CD4-positive, alpha-beta memory T cell (primary cell): ENCODE results near the gene SUCLG2. TPM values are rescaled to one million over a fixed set of nuclear protein-coding genes. Genes with fewer than 3 reads are reported as not detected.

Source experiments
- CTCF ChIA-PET: fragments of 350-600 bp; sonication (Branson Sonifier 250); formaldehyde crosslinking; loops from one replicate; lab custom pipeline; 2021; ENCODE audit warnings: inconsistent platforms; ENCODE audit not compliant: partially characterized antibody; lab: Charles Lee
- POLR2A ChIA-PET: fragments of 350-600 bp; sonication (Branson Sonifier 250); formaldehyde crosslinking; loops from one replicate; lab custom pipeline; 2021; ENCODE audit not compliant: partially characterized antibody; lab: Charles Lee
- DNase-seq, 5 donors: peaks; one replicate each; pipeline versions ENCODE4 v3.0.0 to v3.0.0-alpha.2; 2020 to 2022; ENCODE audit warnings: mixed read lengths in 1 of 5
- H3K27ac ChIP-seq: one replicate; pipeline ENCODE4 v1.7.0; 2013; ENCODE audit warnings: low read depth, low read length
- H3K27me3 ChIP-seq: 2 replicates; pipeline ENCODE4 v1.7.0; 2013; ENCODE audit warnings: mild to moderate bottlenecking, low read length, moderate library complexity; ENCODE audit not compliant: insufficient read depth
- H3K36me3 ChIP-seq: 2 replicates; pipeline ENCODE4 v1.7.0; 2013; ENCODE audit warnings: mild to moderate bottlenecking, low read length, moderate library complexity; ENCODE audit not compliant: insufficient read depth
- H3K4me1 ChIP-seq: 2 replicates; pipeline ENCODE4 v1.7.0; 2013; ENCODE audit warnings: mild to moderate bottlenecking, low read length, moderate library complexity; ENCODE audit not compliant: insufficient read depth
- H3K4me3 ChIP-seq, 2 donors: one replicate each; pipeline ENCODE4 v1.7.0; 2013; ENCODE audit warnings: low read length in 2 of 2, mild to moderate bottlenecking in 1 of 2
- H3K9me3 ChIP-seq, 2 donors: one replicate each; pipeline ENCODE4 v1.7.0; 2013; ENCODE audit warnings: low read length in 2 of 2, control low read depth in 1 of 2; ENCODE audit not compliant: control insufficient read depth in 1 of 2
- H3K27ac Mint-ChIP-seq, 7 donors: one replicate each; pipeline ENCODE4 v1.8.0; 2020 to 2021; ENCODE audit warnings: mixed read lengths in 7 of 7, mild to moderate bottlenecking in 6 of 7, inconsistent platforms in 3 of 7, moderate library complexity in 3 of 7
- H3K27me3 Mint-ChIP-seq, 2 donors: one replicate each; pipeline ENCODE4 v1.8.0; 2020 to 2021; ENCODE audit warnings: mixed read lengths in 2 of 2
- H3K36me3 Mint-ChIP-seq, 2 donors: one replicate each; pipeline ENCODE4 v1.8.0; 2020 to 2021; ENCODE audit warnings: mixed read lengths in 2 of 2, inconsistent platforms in 1 of 2, mild to moderate bottlenecking in 1 of 2
- H3K4me1 Mint-ChIP-seq, 4 donors: one replicate each; pipeline ENCODE4 v1.8.0; 2020 to 2021; ENCODE audit warnings: mixed read lengths in 4 of 4, mild to moderate bottlenecking in 1 of 4
- H3K4me3 Mint-ChIP-seq, 8 donors: one replicate each; pipeline ENCODE4 v1.8.0; 2020 to 2021; ENCODE audit warnings: mixed read lengths in 8 of 8, mild to moderate bottlenecking in 7 of 8, moderate library complexity in 6 of 8, inconsistent platforms in 3 of 8
- H3K9me3 Mint-ChIP-seq, 8 donors: one replicate each; pipeline ENCODE4 v1.8.0; 2020 to 2021; ENCODE audit warnings: mixed read lengths in 8 of 8, mild to moderate bottlenecking in 5 of 8, inconsistent platforms in 3 of 8, moderate library complexity in 1 of 8
- intact Hi-C: fragments of 100-400 bp; cut with micrococcal nuclease; formaldehyde crosslinking; loops from one replicate; pipeline ENCODE4 v1.15.1; 2023
- polyA plus RNA-seq, 2 donors: library from polyadenylated mRNA; unstranded; fragments of 300-500 nt; fragmentation: Illumina TruSeq; gene quantifications; one replicate each; pipeline ENCODE4 v1.2.3, GENCODE V29; 2021
- total RNA-seq, 2 experiments: library from RNA; stranded (reverse); gene quantifications; one replicate each; pipeline ENCODE4 v1.2.3, GENCODE V29; 2021

SUCLG2 gene
- total RNA-seq (10 to 100 TPM; 46.1 to 48.0 TPM), polyA plus RNA-seq (100 to 1,000 TPM in 1 of 2 donors, 10 to 100 TPM in 1; 65.5 to 114 TPM)

GRCh38 chr3:67654099-67654843, at the start of gene SUCLG2:
Gene SUCLG2 (minus strand): TSS chr3:67654612. CDS start chr3:67654586, 26 bp downstream.
- Histone ChIP-seq H3K36me3 (no peaks in the 10 kb centered on the region), H3K4me3 (peak within 1 kb of the TSS; percentile 71 to 80), H3K27ac (peak within 1 kb of the TSS; percentile 67), H3K4me1 (peaks cover 67% of the 10 kb centered on the region), H3K9me3 (no peaks in the 10 kb centered on the region), H3K27me3 (no peaks in the 10 kb centered on the region)
- DNase-seq: peak; percentile 71 to 85 (median 77)
- POLR2A ChIA-PET: interaction anchor here (0.8 to 5.7 kb wide), 16 partner anchors 8 to 656 kb away, joined by 3 to 47 read pairs (median 4); partner anchors contain the start of gene KBTBD8
- intact Hi-C loops: loop anchor here (2.0 to 10.0 kb wide), 8 partner anchors 31 to 1149 kb away; partner anchors contain the start of genes KBTBD8 and LRIG1
- CTCF ChIA-PET: interaction anchor here (0.9 to 3.3 kb wide), 6 partner anchors 8 to 541 kb away, joined by 3 to 17 read pairs (median 3); no protein-coding TSS in a partner anchor
- Mint-ChIP-seq H3K36me3 (peaks cover 5 to 12% of the 10 kb centered on the region in 2 donors), H3K4me1 (peaks cover 48 to 76% (median 60%) of the 10 kb centered on the region in 4 donors), H3K27ac (peak within 1 kb of the TSS; percentile 91 to 97 (median 95)), H3K4me3 (peak within 1 kb of the TSS; percentile 84 to 90 (median 88)), H3K27me3 (no peaks in the 10 kb centered on the region), H3K9me3 (no peaks in the 10 kb centered on the region)

GRCh38 chr3:67700596-67700995, 46.2 kb upstream of the SUCLG2 start:
- no peak overlapping the region for H3K27ac Mint-ChIP-seq
- POLR2A ChIA-PET: no interaction called here

GRCh38 chr3:67699882-67700281, 45.5 kb upstream of the SUCLG2 start:
- Histone ChIP-seq H3K27me3 (no peaks in the 10 kb centered on the region), H3K4me1 (no peaks in the 10 kb centered on the region), H3K36me3 (no peaks in the 10 kb centered on the region), H3K27ac (no peak overlapping the region), H3K4me3 (no peak overlapping the region), H3K9me3 (no peaks in the 10 kb centered on the region)
- no peaks in the 10 kb centered on the region for H3K9me3 Mint-ChIP-seq
- H3K4me3 Mint-ChIP-seq: no peak overlapping the region
- H3K36me3 Mint-ChIP-seq: no peaks in the 10 kb centered on the region
- POLR2A ChIA-PET: no interaction called here
- no peaks in the 10 kb centered on the region for H3K27me3 Mint-ChIP-seq
- intact Hi-C loops: no loop called here
- H3K4me1 Mint-ChIP-seq: no peaks in the 10 kb centered on the region
- CTCF ChIA-PET: no interaction called here
- DNase-seq: no peak
- no peak overlapping the region for H3K27ac Mint-ChIP-seq

More at GRCh38 chr3:67700596-67700995, 46.2 kb upstream of the SUCLG2 start:
- no peak for DNase-seq
- Mint-ChIP-seq H3K4me1 (no peaks in the 10 kb centered on the region), H3K27me3 (no peaks in the 10 kb centered on the region), H3K4me3 (no peak overlapping the region), H3K36me3 (no peaks in the 10 kb centered on the region), H3K9me3 (no peaks in the 10 kb centered on the region)
- Histone ChIP-seq H3K27ac (no peak overlapping the region), H3K36me3 (no peaks in the 10 kb centered on the region), H3K9me3 (no peaks in the 10 kb centered on the region), H3K4me3 (no peak overlapping the region), H3K27me3 (no peaks in the 10 kb centered on the region), H3K4me1 (no peaks in the 10 kb centered on the region)
- intact Hi-C loops: no loop called here
- CTCF ChIA-PET: no interaction called here

- ChIA-PET CTCF (no interaction called here), POLR2A (no interaction called here)
- H3K36me3 ChIP-seq: no peaks in the 10 kb centered on the region
- no peak overlapping the region for H3K4me3 ChIP-seq
- peaks cover 0 to 2% of the 10 kb centered on the region in 2 donors for H3K27me3 Mint-ChIP-seq
- H3K36me3 Mint-ChIP-seq: peaks cover 0 to 4% of the 10 kb centered on the region in 2 donors
- H3K9me3 Mint-ChIP-seq: peaks cover 0 to 4% (median 0%) of the 10 kb centered on the region in 8 donors
- intact Hi-C loops: no loop called here
- H3K4me1 Mint-ChIP-seq: peaks cover 0 to 2% (median 0%) of the 10 kb centered on the region in 4 donors
- no peaks in the 10 kb centered on the region for H3K27me3 ChIP-seq
- DNase-seq: no peak
- no peak overlapping the region for H3K4me3 Mint-ChIP-seq
- no peaks in the 10 kb centered on the region for H3K9me3 ChIP-seq
- no peaks in the 10 kb centered on the region for H3K4me1 ChIP-seq
- no peak overlapping the region for H3K27ac Mint-ChIP-seq
- no peak overlapping the region for H3K27ac ChIP-seq
Observed at GRCh38 chr3:67692621-67693020, 38.2 kb upstream of the SUCLG2 start.

- no peak overlapping the region for H3K27ac Mint-ChIP-seq
- peaks cover 0 to 2% of the 10 kb centered on the region in 2 donors for H3K27me3 Mint-ChIP-seq
- CTCF ChIA-PET: no interaction called here
- Histone ChIP-seq H3K27me3 (no peaks in the 10 kb centered on the region), H3K36me3 (no peaks in the 10 kb centered on the region), H3K27ac (no peak overlapping the region), H3K4me3 (no peak overlapping the region), H3K9me3 (no peaks in the 10 kb centered on the region), H3K4me1 (no peaks in the 10 kb centered on the region)
- H3K36me3 Mint-ChIP-seq: peaks cover 0 to 4% of the 10 kb centered on the region in 2 donors
- no peak for DNase-seq
- peaks cover 0 to 4% (median 0%) of the 10 kb centered on the region in 8 donors for H3K9me3 Mint-ChIP-seq
- H3K4me1 Mint-ChIP-seq: peaks cover 0 to 2% (median 0%) of the 10 kb centered on the region in 4 donors
- no peak overlapping the region for H3K4me3 Mint-ChIP-seq
- POLR2A ChIA-PET: no interaction called here
- intact Hi-C loops: no loop called here
Observed at GRCh38 chr3:67691926-67692325, 37.5 kb upstream of the SUCLG2 start.

- H3K4me3 Mint-ChIP-seq: no peak overlapping the region
- POLR2A ChIA-PET: no interaction called here
- H3K27me3 Mint-ChIP-seq: peaks cover 0 to 2% of the 10 kb centered on the region in 2 donors
- Histone ChIP-seq H3K4me1 (peaks cover under 1% of the 10 kb centered on the region), H3K27me3 (no peaks in the 10 kb centered on the region), H3K9me3 (no peaks in the 10 kb centered on the region), H3K4me3 (no peak overlapping the region), H3K36me3 (no peaks in the 10 kb centered on the region), H3K27ac (no peak overlapping the region)
- no peak for DNase-seq
- intact Hi-C loops: no loop called here
- no peak overlapping the region for H3K27ac Mint-ChIP-seq
- CTCF ChIA-PET: no interaction called here
- H3K36me3 Mint-ChIP-seq: peaks cover 0 to 7% of the 10 kb centered on the region in 2 donors
- peaks cover 0 to 4% (median 0%) of the 10 kb centered on the region in 8 donors for H3K9me3 Mint-ChIP-seq
- peaks cover 1 to 4% (median 3%) of the 10 kb centered on the region in 4 donors for H3K4me1 Mint-ChIP-seq
Observed at GRCh38 chr3:67691207-67691606, 36.8 kb upstream of the SUCLG2 start.

GRCh38 chr3:67689806-67690205, 35.4 kb upstream of the SUCLG2 start:
- intact Hi-C loops: no loop called here
- H3K9me3 ChIP-seq: no peaks in the 10 kb centered on the region
- no peak overlapping the region for H3K27ac ChIP-seq
- Mint-ChIP-seq H3K36me3 (peaks cover 0 to 7% of the 10 kb centered on the region in 2 donors), H3K9me3 (peaks cover 0 to 4% (median 0%) of the 10 kb centered on the region in 8 donors), H3K27ac (no peak overlapping the region), H3K27me3 (peaks cover 0 to 2% of the 10 kb centered on the region in 2 donors), H3K4me3 (no peak overlapping the region), H3K4me1 (peaks cover 11 to 15% (median 14%) of the 10 kb centered on the region in 4 donors)
- H3K36me3 ChIP-seq: no peaks in the 10 kb centered on the region
- ChIA-PET POLR2A (no interaction called here), CTCF (no interaction called here)
- no peaks in the 10 kb centered on the region for H3K27me3 ChIP-seq
- no peak overlapping the region for H3K4me3 ChIP-seq
- no peak for DNase-seq
- H3K4me1 ChIP-seq: peaks cover 14% of the 10 kb centered on the region
